HUDEP-2 (cell line): ENCODE data around the gene RNF6.

Source experiments
- DNase-seq, 76 experiments: peaks; one replicate each; lab custom pipeline; 2025; ENCODE audit not compliant: unreplicated experiment in 76 of 76; lab: John Stamatoyannopoulos, UW

Gene RNF6

DNA sequence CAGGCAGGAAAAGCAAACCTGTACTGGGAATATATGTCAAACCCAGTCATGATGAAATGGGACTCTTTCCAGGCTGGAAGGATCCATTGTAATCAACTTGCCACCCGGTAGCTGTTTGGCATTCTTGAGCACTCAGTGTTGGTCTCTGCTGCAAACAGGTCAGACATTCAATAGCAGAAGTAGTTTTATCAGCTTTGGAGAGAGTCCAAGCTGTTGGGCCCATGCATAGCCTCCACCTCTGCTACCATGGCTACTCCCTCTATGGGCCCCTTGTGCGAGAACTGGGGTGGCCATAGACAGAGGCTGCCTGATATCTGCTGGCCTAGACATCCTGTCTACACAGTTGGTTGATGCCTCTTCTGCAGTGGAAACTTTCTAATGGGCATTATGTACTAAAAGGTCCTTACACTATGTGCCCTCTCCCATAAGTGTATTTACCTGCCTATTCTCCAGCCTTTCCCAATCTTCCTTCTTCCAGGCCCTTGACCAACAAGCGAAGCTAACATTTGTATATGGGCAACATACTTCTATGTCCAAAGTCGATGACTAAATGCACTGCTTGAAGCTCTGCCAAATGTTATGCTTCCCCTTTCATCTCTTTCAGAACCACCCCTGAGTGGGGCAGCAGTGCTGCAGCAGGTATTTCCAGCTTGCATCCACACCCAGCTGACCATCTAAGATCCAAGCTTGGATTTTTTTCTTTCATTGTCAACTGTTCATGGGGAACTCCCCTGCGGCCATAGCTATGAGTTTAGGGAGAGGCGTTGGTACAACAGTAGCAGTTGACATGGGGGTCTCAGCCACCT lies 5.3 kb upstream of the RNF6 start:
- DNase-seq = peak in 72 of 76 experiments; percentile 4 to 83 (median 52)

DNA sequence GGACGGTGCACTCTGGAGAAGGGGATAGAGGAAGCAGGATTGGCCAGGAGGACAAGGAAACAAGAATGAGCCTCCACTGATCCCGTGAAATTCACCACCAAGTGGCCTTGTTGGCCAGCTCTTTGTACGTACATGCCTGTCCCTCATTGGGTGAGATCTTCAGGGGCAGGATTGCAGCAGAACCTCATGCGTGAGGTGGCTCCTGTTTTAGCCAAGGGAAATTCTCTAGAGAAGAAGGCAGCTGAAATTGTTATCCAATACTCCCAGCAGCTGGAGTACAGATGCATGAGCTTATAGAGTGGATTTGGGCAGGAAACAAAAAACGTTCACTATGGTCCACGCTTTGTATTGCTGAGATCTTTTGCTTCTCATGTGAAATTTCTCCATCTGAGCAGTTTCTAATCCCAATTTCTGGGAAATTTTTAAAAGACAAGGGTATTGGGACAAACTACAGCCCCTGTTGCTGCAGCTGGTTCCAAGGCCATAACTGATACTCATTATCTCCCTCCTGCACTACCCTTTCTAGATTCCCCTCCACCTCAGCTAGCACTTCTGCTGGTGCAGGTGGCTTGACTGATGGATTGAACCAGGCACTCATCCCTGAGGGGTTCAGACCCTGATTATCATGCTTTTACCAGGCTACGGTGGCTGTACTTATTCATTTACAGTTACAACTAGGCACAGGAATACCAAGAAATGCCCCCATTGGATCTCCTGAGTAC lies 3.9 kb upstream of the RNF6 start:
- peak in 9 of 76 experiments; percentile 5 to 37 (median 15) for DNase-seq

DNA sequence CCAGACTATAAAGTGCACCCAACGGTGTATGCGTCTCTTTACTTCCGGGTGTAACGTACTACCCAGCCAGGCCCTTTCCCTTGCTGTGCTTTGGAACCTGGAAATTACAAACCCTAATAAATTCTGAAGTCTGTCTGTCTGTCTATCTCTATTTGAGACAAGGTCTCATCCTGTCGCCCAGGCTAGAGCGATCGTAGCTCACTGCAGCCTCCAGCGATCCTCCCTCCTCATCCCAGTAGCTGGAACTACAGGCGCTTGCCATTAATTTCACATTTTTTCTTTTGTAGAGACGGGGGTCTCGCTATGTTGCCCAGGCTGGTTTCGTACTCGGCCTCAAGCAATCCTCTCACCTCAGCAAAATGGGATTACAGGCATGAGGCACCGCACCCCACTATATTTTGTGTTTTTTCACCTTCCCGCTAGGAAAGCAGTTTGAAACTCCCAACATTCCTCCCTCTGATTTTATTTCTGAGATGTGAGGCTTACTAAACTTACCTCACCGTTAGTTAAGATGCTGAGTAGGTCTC lies 469 bp upstream of the RNF6 start:
- peak in 5 of 76 experiments; percentile 28 to 58 (median 54) for DNase-seq

DNA sequence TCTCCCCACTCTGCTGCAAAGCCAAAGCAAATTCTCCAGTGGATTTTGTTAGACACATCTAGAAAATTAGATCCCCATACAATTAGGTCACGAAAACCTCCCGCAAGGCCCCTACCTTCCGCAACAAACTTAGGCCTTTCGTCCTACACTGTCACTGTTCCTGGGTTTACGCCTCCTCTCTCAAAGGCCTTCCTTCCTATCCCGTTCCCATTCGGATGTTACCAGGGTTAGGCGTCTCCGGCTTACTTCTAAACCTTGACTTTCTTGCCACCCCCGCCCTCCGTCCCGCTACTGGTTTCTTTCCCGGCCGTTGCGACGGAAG lies 754 bp downstream of the RNF6 start:
- DNase-seq = peak in 2 of 76 experiments; percentile 39 to 42

DNA sequence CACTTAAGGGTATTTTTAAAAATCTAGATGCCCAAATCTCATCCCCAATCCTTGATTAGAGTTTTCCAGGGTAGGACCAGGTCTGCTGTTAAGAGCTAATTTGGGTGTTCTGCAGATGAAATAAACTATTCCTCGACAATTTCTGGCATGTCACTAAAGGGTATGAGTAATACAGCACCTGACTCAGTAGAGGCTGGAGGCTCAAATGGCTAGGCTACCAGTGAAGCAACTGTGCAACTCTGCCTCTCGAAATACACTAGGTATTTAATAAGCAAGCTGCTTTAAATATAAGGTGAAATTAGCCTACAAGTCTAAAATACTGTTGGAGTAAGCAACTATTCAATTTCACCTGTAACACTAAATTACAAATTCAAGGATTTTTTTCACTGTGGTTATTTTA lies 1.5 kb downstream of the RNF6 start:
- peak in 10 of 76 experiments; percentile 0 to 34 (median 12) for DNase-seq

DNA sequence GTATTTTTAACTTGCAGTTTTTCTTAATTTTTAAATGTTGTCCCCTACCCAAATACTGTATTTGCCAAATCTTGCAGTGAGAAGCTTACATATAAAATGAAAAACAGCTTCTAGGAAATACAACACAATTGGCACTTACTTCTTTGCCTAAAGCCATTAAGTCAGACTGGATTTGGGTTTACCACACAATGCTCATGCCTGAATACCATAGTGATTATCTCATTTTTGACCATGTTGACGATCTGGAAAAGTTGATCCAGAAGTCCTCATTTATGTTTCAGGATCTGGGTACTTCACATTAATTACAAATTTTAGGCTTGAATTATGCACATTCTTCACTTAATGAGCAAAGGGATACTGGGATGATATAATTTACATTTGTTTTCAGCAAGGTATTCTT lies 2.4 kb downstream of the RNF6 start:
- no peak for DNase-seq

DNA sequence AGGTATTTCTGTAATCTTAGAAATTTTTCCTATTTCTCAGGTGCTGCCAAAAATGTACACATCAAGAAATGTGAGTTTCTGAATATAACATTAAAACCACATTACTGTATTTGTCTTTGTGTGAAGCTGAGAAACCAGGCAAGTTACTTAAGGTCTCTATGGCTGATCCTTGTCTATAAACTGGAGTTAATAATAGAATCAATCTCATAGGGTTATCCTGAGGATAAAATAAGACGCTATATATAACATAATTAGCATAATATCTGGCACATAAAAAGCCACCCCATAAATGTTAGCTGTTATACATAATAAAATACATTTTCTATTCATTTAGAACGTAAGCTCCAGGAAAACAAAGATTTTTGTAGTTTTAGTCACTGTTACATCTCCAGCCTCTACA lies 6.1 kb downstream of the RNF6 start:
- DNase-seq = no peak

DNA sequence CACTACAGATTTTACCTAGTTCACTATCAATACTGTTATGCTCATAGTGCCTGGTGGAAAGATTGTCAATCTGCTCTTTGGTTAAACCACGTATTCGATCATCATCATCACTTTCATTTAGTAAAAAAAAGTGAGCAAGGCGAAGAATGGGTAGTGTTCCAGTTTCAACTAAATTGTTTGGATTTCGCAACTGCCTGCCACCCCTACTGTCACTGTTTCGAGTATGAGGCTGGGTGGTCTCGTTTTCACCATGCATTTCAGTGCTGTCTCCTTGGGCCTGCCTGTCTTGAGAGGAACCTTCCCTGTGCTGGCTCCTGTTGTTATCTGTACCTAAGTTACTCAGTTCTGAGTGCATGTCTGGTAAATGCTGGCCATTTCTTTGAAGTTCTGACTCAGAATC lies 8.1 kb downstream of the RNF6 start:
- no peak for DNase-seq

DNA sequence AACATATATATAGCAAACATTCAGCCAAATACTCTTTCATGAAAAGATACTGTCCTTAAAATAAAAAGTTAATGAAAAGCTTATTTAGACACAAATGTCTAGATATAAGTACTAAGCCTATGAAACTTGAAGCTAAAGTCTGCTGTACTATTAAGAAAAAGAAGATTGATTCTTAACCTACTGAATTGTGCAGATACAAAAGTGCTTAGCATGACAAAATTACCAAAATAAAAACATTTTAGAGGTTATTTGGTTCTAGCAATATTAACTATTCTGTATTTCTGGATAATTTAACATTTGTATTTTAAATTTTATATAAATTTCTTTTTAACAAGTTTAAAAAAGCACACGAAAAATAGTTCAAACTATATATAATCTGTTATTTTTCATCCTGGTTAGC lies 8.8 kb downstream of the RNF6 start:
- DNase-seq = no peak

DNA sequence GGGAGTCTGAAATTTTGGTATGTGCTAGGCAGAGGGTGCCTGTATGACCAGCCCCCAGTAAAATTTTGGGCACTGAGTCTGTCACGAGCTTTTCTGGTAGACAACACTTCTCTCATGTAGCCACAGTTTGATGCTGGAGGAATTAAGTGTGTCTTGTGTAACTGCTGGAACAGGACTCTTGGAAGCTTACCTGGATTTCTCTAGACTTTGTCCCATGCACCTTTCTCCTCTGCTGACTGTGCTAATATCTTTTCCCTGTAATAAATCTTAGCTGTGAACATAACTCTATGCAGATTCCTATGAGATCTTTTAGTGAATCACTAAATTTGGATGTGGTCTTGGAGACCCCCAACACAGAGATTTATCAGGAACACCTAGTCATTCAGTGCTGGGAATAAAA lies 13.8 kb downstream of the RNF6 start:
- no peak for DNase-seq

DNA sequence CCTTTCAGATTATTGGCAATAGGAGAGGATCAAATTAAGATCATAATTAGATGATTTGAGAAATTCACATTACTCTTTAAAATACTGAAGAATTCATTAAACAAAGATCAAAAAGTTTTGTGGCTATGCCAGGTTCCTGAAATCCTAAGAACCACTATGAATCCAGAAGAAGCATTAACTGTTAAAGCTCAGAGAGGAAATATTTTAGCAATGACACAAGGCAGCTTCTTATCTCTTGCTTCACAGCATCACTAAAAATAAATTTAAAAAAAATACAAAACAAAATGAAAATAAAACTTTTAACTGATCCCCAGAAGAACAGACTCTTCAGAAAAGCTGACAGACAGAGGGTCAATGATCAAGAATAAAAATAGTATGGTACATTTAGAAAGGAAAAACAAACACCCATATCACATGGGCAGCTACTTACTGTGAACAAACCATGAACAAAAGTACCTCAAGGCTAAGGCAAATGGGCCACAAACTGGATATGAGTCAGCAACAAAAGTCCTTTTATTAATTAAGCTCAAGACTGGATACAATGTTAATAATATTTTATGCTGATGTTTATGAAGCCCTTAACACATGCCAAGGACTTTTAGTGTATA lies 19.6 kb downstream of the RNF6 start:
- DNase-seq = no peak

DNA sequence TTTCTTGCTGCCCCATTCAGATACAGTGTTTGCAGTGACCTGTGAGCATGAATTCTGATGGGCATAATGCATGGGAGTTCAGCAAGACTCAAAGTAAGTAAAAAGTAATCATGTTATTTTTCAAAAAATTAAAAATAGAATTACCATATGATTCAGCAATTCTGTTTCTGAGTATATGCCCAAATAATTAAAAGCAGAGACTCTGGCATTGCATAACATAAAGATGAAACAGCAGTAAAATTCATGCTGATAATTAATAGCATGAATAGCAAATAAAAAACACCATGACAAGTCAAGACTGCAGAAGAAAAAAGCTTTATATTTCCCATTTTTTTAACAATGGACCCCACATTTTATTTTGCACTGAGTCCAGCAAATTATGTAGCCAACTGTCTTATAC lies 21.3 kb downstream of the RNF6 start:
- DNase-seq = no peak

DNA sequence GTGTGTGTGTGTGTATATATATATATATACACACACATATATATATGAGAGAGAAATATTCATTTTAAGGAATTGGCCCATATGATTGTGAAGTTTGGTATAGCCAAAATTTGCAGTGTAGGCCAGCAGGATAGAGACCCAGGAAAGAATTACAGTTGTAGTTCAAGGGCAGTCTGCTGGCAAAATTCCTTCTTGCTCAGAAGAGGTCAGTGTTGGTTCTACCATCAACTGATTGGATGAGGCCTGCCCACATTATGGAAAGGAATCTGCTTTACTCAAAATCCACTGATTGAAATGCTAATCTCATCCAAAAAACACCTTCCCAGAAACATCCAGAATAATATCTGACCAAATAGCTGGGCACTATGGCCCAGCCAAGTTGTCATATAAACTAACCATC lies 24.0 kb downstream of the RNF6 start:
- DNase-seq = peak in 6 of 76 experiments; percentile 4 to 19 (median 10)

DNA sequence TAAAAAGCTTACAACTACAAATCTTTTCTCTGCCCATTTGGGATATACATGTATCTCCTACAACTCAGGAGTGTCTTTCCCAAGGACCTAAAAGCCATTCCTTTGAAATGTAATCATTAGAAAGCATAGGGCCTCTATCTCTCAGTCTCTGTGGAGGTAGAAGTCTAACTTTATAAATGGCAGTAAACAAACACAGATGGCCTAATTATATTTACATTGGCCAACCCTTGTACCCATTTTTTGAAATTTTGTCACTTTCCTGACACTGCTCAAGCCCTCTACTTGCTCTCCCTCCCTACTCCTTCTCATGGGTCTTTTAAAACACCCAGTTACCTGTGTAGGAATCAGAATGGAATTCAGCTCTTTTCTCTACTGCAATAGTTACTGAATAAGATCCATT lies 24.8 kb downstream of the RNF6 start:
- no peak for DNase-seq

DNA sequence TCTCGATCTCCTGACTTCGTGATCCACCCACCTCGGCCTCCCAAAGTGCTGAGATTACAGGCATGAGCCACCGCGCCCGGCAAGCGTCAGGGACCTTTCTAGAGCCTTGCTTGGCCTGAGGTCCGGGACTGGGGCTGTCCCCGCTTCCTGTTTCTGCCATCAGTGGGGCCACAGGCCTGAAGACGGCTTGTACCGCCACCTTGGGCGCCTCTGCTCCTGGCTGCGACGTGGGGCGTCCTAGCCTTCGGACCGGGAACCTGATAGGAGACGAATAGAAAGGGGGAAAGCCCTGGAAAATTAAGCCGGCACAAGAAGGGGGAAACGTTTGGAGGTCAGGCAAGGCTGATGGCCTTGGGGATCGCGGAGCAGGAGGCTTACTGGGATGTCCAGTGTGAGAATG lies 35.1 kb downstream of the RNF6 start:
- peak in 3 of 76 experiments; percentile 0 to 5 (median 2) for DNase-seq

DNA sequence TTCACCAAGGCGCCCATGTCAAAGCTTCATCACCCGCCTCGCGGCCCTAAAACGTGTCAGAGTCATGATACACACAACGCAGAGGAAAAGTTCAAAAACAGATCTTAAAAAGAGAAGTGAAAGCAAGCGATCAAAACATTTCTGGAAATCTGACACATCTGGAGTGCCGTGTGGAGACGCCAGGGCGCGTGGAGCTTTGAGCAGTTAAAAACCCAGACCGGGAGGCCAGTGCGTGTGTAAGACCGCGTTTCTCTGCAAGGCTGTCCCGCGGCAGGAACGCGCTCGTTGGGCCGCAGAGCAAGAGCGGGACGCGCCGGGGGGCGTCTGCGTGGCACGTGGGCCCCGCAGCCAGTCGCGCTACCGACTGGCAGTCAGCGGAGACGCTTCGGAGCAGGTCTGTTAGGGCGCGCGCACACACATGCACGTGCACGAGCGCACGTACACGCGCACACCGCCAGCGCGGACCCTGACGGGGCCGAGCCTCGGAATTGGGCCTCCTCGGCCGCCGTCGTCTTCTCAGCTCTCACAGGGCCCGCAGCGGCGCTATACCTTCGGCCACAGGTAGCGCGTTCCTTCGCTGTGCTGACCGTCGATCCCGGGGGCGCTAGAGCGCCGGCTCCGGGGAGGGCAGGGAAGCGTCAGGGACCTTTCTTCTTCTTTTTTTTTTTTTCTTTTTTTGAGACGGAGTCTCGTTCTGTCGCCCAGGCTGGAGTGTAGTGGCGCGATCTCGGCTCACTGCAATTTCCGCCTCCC lies 35.8 kb downstream of the RNF6 start:
- DNase-seq = peak in 75 of 76 experiments; percentile 41 to 96 (median 90)

DNA sequence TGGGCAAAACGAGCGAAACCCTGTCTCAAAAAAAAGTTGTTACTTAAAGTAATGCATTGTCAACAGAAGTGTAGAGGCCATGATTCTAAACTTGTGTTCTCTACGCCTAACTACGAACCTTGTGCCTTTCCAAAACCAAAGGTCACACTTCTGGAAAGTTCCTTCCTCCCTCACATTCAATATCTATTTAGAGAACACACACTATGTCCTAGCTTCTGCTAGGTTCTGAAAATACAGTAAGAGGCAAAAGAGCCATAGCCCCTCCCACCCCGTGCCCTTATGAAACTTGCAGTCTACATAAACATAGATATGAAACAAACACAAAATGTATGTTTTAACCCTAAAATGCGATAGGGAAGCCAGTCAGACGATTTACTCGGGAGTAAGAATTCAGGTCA lies 36.4 kb downstream of the RNF6 start:
- peak in 4 of 76 experiments; percentile 31 to 50 (median 41) for DNase-seq

DNA sequence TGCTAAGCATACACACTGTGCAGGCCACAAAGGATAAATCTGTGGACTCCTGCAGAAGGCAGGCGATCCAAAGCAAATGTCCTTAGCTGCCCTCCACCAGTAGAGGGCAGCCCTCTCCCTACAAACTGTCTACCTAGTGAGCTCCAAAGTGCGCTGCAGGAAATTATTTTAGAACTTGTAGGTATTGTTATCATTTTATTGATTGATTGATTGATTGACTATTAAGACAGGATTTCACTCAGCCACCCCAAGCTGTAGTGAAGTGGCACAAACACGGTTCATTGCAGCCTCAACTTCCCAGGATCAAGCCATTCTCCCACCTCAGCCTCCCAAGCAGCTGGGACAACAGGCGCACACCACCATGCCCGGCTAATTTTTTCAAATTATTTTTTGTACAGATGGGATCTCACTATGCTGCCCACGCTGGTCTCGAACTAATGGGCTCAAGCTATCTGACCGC lies 37.3 kb downstream of the RNF6 start:
- peak in 65 of 76 experiments; percentile 1 to 81 (median 51) for DNase-seq

DNA sequence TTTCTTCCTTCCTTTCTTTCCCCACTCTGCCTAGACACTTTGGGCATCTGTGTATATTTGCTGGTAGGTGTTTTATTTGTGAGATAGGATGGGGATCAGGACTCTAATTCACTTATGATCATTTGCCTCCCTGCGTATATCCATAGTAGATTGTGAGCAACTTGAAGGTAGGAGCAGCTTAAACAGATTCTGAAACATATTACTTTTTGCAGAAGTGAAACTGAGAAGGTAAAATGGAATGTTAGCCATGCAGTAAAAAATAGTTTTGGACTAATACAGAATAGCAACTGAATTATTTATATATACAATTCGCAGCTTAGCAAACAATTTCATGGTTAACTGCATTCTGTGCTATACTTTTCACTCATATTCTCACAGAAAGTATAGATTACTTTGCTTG lies 38.7 kb downstream of the RNF6 start:
- DNase-seq = no peak

DNA sequence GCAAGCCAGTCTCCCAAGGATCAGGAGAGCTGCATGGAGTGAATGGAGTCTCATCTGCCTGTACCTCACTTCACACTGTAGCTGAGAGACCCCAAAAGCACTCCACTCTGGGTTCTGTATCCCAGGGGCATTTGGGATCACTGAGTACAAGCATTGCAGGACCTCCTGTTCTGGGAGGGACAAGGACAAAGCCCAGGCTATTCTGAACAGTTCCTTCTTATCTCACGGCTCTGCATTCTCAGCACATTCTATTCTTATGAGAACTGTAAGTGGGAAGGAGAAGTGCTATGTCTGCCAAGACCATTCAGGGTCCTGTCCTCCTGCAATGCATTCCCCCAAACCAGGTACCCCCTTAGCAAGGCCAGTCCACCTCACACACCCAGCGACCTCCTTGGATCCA lies 42.8 kb downstream of the RNF6 start:
- no peak for DNase-seq

DNA sequence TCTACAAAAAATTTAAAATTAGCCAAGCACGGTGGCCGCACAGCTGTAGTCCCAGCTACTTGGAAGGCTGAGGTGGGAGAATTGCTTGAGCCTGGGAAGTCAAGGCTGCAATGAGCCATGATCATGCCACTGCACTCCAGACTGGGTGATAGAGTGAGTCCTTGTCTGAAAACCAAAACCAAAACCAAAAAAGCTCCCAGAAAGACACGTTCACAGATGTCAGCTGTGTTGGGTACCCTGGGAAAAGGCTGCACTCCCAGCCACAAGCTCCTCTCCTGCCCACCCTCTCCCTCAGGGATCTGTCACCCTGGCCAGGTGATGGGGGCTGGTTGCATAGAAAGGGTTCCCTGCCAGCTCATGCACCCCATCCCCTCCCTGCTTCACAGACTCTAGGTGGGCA lies 53.3 kb downstream of the RNF6 start:
- no peak for DNase-seq
